ENCODE measurements around the gene CCDC180. TPM values are rescaled to one million over a fixed set of nuclear protein-coding genes. Genes with fewer than 3 reads are reported as not detected.
"Not testable (repeated sequence)": the region's sequence is repeated elsewhere in the genome, so short reads cannot be mapped to it uniquely, and the experiment has no call there.

CCDC180 gene
- total RNA-seq, 1 donor from 2014 or later = 16.1 TPM

- no peak for DNase-seq
Measured at GRCh38 chr9:97311798-97312500, 4.5 kb downstream of the CCDC180 start.

GRCh38 chr9:97312556-97312955, 5.1 kb downstream of the CCDC180 start:
- DNase-seq = no peak

GRCh38 chr9:97313243-97313642, 5.8 kb downstream of the CCDC180 start:
- no peak for DNase-seq

- DNase-seq = no peak
Measured at GRCh38 chr9:97313746-97314145, 6.3 kb downstream of the CCDC180 start.

- DNase-seq = no peak
Measured at GRCh38 chr9:97314503-97314902, 7.0 kb downstream of the CCDC180 start.

- DNase-seq = no peak
Measured at GRCh38 chr9:97315550-97315949, 8.1 kb downstream of the CCDC180 start.

- DNase-seq = no peak
Measured at GRCh38 chr9:97316904-97317303, 9.4 kb downstream of the CCDC180 start.

- DNase-seq = no peak
Measured at GRCh38 chr9:97318433-97318832, 11.0 kb downstream of the CCDC180 start.

GRCh38 chr9:97319395-97319794, 11.9 kb downstream of the CCDC180 start:
- DNase-seq = no peak

GRCh38 chr9:97320080-97320642, 12.7 kb downstream of the CCDC180 start:
- DNase-seq = no peak

GRCh38 chr9:97321251-97321650, 13.8 kb downstream of the CCDC180 start:
- DNase-seq = no peak

- peak; percentile 3 for DNase-seq
Measured at GRCh38 chr9:97321691-97322090, 14.2 kb downstream of the CCDC180 start.

- DNase-seq = no peak
Measured at GRCh38 chr9:97322105-97322504, 14.6 kb downstream of the CCDC180 start.

GRCh38 chr9:97324954-97325353, 17.5 kb downstream of the CCDC180 start:
- no peak for DNase-seq

GRCh38 chr9:97327562-97327961, 20.1 kb downstream of the CCDC180 start:
- DNase-seq = no peak

- no peak for DNase-seq
Measured at GRCh38 chr9:97332993-97333392, 25.5 kb downstream of the CCDC180 start.

GRCh38 chr9:97335622-97336021, 28.2 kb downstream of the CCDC180 start:
- not testable (repeated sequence) for DNase-seq

GRCh38 chr9:97348871-97349270, 41.4 kb downstream of the CCDC180 start:
- no peak for DNase-seq

GRCh38 chr9:97349400-97349799, 41.9 kb downstream of the CCDC180 start:
- DNase-seq = no peak

GRCh38 chr9:97354637-97355036, 47.2 kb downstream of the CCDC180 start:
- DNase-seq = no peak

- DNase-seq = no peak
Measured at GRCh38 chr9:97357056-97357455, 49.6 kb downstream of the CCDC180 start.
